Endothelial cell of umbilical vein (primary cell): Measurements from ENCODE around the gene SLCO3A1. TPM values are rescaled to one million over a fixed set of nuclear protein-coding genes. Genes with fewer than 3 reads are reported as not detected.

Experiments
- BruUV-seq: library from RNA; stranded (reverse); fragments of 400-500 nt; replicated peaks from 2 replicates; lab custom pipeline; 2021; lab: Mats Ljungman, UMichigan
- CTCF ChIA-PET: fragments of 300-600, 350-600 bp; sonication (Branson Sonifier 250); formaldehyde crosslinking; loops from one replicate; lab custom pipeline; 2021; ENCODE audit warnings: antibody characterized with exemption, inconsistent platforms; lab: Charles Lee
- POLR2A ChIA-PET: fragments of 300-600, 350-600 bp; sonication (Branson Sonifier 250); formaldehyde crosslinking; loops from one replicate; lab custom pipeline; 2021; ENCODE audit warnings: antibody characterized with exemption, inconsistent platforms; lab: Charles Lee
- DNase-seq: peaks from one replicate; pipeline ENCODE4 v3.0.0-alpha.2; 2011; ENCODE audit warnings: low read depth, low spot score
- FAIRE-seq: peaks from 2 replicates; lab custom pipeline; 2011; peaks lifted over from hg19 to GRCh38; lab: Jason Lieb, UNC
- H2AFZ ChIP-seq: 2 replicates; pipeline ENCODE4 v1.6.0; 2012; ENCODE audit warnings: low read depth, low read length, control low read depth, inconsistent platforms
- H3K27ac ChIP-seq: 2 replicates; pipeline ENCODE4 v1.5.1; 2011; ENCODE audit warnings: low read depth, mild to moderate bottlenecking, control low read depth, low read length, moderate library complexity; ENCODE audit not compliant: insufficient read depth
- H3K27me3 ChIP-seq, 2 experiments: 2 replicates each; pipeline versions ENCODE4 v1.6.0 to v1.6.1; 2011; ENCODE audit warnings: low read length in 2 of 2, mixed read lengths in 1 of 2; ENCODE audit not compliant: control insufficient read depth in 2 of 2, insufficient read depth in 2 of 2
- H3K36me3 ChIP-seq, 2 experiments: 2 replicates in 1 of 2; 3 replicates in 1 of 2; pipeline ENCODE4 v1.5.1; 2011; ENCODE audit warnings: low read length in 2 of 2, mild to moderate bottlenecking in 1 of 2, moderate library complexity in 1 of 2; ENCODE audit not compliant: control insufficient read depth in 2 of 2, insufficient read depth in 2 of 2; ENCODE audit errors: extremely low read depth in 1 of 2
- H3K4me1 ChIP-seq: 3 replicates; pipeline ENCODE4 v1.5.1; 2011; ENCODE audit warnings: mild to moderate bottlenecking, low read length; ENCODE audit not compliant: control insufficient read depth, insufficient read depth; ENCODE audit errors: extremely low read depth
- H3K4me2 ChIP-seq: 2 replicates; pipeline ENCODE4 v1.6.1; 2011; ENCODE audit warnings: low read length, control low read depth, mixed read lengths; ENCODE audit not compliant: insufficient read depth
- H3K4me3 ChIP-seq, 3 experiments: fragments of 200-600 bp in 1 of 3; sonication (generic), shearing (Covaris generic) in 1 of 3; replicated peaks in 1 of 3; 2 replicates each; pipeline ENCODE4 v1.5.1; 2011 to 2016; ENCODE audit warnings: control low read depth in 3 of 3, low read length in 3 of 3, mild to moderate bottlenecking in 2 of 3, inconsistent platforms in 1 of 3, low read depth in 1 of 3, moderate library complexity in 1 of 3; ENCODE audit not compliant: insufficient read depth in 1 of 3
- H3K79me2 ChIP-seq: 2 replicates; pipeline ENCODE4 v1.6.0; 2012; ENCODE audit warnings: low read length, inconsistent platforms; ENCODE audit not compliant: control insufficient read depth, insufficient read depth
- H3K9ac ChIP-seq: replicated peaks from 2 replicates; pipeline ENCODE3; 2011; ENCODE audit warnings: low read length, control low read depth; ENCODE audit not compliant: insufficient read depth; ENCODE audit errors: extremely low read depth
- H3K9me1 ChIP-seq: replicated peaks from 3 replicates; pipeline ENCODE4 v1.6.0; 2011; ENCODE audit warnings: mild to moderate bottlenecking, low read length; ENCODE audit not compliant: control insufficient read depth, insufficient read depth; ENCODE audit errors: extremely low read depth
- H3K9me3 ChIP-seq: replicated peaks from 2 replicates; pipeline ENCODE4 v1.5.1; 2012; ENCODE audit warnings: low read length, inconsistent platforms; ENCODE audit not compliant: control insufficient read depth, insufficient read depth
- H4K20me1 ChIP-seq: replicated peaks from 2 replicates; pipeline ENCODE3; 2011; ENCODE audit warnings: mild to moderate bottlenecking, low read length; ENCODE audit not compliant: control insufficient read depth, insufficient read depth; ENCODE audit errors: extremely low read depth
- EZH2 ChIP-seq: IDR thresholded peaks from 2 replicates; pipeline ENCODE4 v1.6.1; 2012; ENCODE audit warnings: borderline replicate concordance, low read depth, mild to moderate bottlenecking, moderate library complexity, low read length, inconsistent platforms; ENCODE audit not compliant: severe bottlenecking
- FOS ChIP-seq: IDR thresholded peaks from 2 replicates; pipeline ENCODE4 v1.6.1; 2011; ENCODE audit warnings: mild to moderate bottlenecking, low read length, moderate library complexity, borderline replicate concordance; ENCODE audit not compliant: insufficient read depth
- GATA2 ChIP-seq: IDR thresholded peaks from 2 replicates; pipeline ENCODE4 v1.7.0; 2011; ENCODE audit warnings: low read depth, mild to moderate bottlenecking, moderate library complexity, mixed read lengths, low read length; ENCODE audit not compliant: insufficient read length, insufficient read depth
- JUN ChIP-seq: IDR thresholded peaks from 2 replicates; pipeline ENCODE4 v1.6.1; 2011; ENCODE audit warnings: borderline replicate concordance, low read depth; ENCODE audit not compliant: insufficient read length, insufficient read depth
- MYC ChIP-seq: IDR thresholded peaks from one replicate; pipeline ENCODE4 v1.6.1; 2011; ENCODE audit warnings: mild to moderate bottlenecking, low read depth, low read length
- POLR2A ChIP-seq: IDR thresholded peaks from 2 replicates; pipeline ENCODE4 v1.6.1; 2012; ENCODE audit warnings: low read depth, mild to moderate bottlenecking, control low read depth, low read length
- POLR2AphosphoS5 ChIP-seq: IDR thresholded peaks from 2 replicates; pipeline ENCODE4 v1.6.1; 2012; ENCODE audit warnings: low read depth, mild to moderate bottlenecking, control low read depth, low read length, moderate library complexity; ENCODE audit not compliant: insufficient read depth
- dilution Hi-C: fragments of 300-500 bp; cut with MboI; formaldehyde crosslinking; loops from one replicate; pipeline ENCODE4 v1.15.0; 2019; ENCODE audit warnings: low sequenced_read_pairs; ENCODE audit not compliant: extremely low pct_ligation_motif_present
- intact Hi-C: fragments of 100-400 bp; cut with micrococcal nuclease; formaldehyde crosslinking; loops from one replicate; pipeline ENCODE4 v1.10.0; 2022
- polyA plus RNA-seq, 4 experiments: library from polyadenylated mRNA; depleted of rRNA in 3 of 4; stranded (reverse) in 3 of 4; unstranded in 1 of 4; fragments of >200 nt; gene quantifications; 2 replicates each; pipeline versions ENCODE4 v1.2.1 to v1.2.3, GENCODE V29; 2011 to 2012; ENCODE audit warnings: missing spikeins in 1 of 4
- total RNA-seq: library from RNA; stranded (reverse); gene quantifications from 2 replicates; pipeline ENCODE4 v1.2.3, GENCODE V29; 2021
- TF ChIP-seq, protein P1 (sequence below), 2 donors: IDR thresholded peaks; 1 replicate in 1 of 2; 2 replicates in 1 of 2; pipeline ENCODE4 v1.5.1; 2011; ENCODE audit warnings: low read length in 2 of 2, mild to moderate bottlenecking in 2 of 2, moderate library complexity in 2 of 2, control low read depth in 1 of 2, inconsistent platforms in 1 of 2, low read depth in 1 of 2; ENCODE audit not compliant: insufficient read depth in 1 of 2; ENCODE audit errors: extremely low read depth in 1 of 2
- TF ChIP-seq, protein P2 (sequence below): IDR thresholded peaks from 2 replicates; pipeline ENCODE4 v1.6.1; 2011; ENCODE audit not compliant: insufficient read depth, insufficient read length

SLCO3A1 gene
- total and polyA plus RNA-seq, 2 donors (not counting 3 experiments of a cell fraction or from before 2014, with no cell fraction given), result 0.88 to 0.92 TPM

DNA sequence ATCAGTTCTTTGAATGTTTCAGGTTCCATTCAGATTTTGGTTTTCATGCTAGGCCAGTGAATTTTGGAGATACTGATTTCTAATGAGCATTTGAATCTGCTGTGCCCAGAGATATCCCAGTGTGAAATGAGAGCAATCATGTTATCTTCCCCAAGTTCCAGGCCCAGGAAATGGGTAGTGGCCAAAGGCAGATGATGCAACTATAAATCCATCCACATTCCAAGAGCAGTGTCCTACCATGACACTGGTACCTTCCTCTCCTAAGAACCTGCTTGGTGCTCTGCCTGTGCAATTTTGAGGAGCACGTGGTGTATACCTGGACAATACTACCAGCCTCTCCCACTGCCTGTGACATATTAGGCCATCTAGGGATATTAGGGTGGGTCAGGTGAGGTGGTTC, 186.8 kb downstream of the SLCO3A1 start:
- ChIA-PET CTCF (no interaction called here), POLR2A (no interaction called here)

More for the DNA sequence above, 186.8 kb downstream of the SLCO3A1 start:
- no peaks in the 10 kb centered on the region for H3K4me1 ChIP-seq
- no peaks in the 10 kb centered on the region for H3K36me3 ChIP-seq
- no TSS peak for BruUV-seq
- no peaks in the 10 kb centered on the region for H3K9me3 ChIP-seq
- dilution Hi-C loops (no loop called here), intact Hi-C loops (no loop called here)
- FAIRE-seq (no peak), DNase-seq (no peak)
- H3K79me2 ChIP-seq, result no peaks in the 10 kb centered on the region
- no peak overlapping the region for H3K9ac ChIP-seq
- no peaks in the 10 kb centered on the region for H3K27me3 ChIP-seq
- H3K27ac ChIP-seq, result no peak overlapping the region
- no peak overlapping the region for H3K4me2 ChIP-seq
- H4K20me1 ChIP-seq, result no peaks in the 10 kb centered on the region
- no peak overlapping the region for H3K4me3 ChIP-seq
- no peaks in the 10 kb centered on the region for H3K9me1 ChIP-seq
- no peak overlapping the region for H2AFZ ChIP-seq
- TF ChIP-seq POLR2A (no peak), JUN (no peak), MYC (no peak), GATA2 (no peak), EZH2 (no peak), FOS (no peak), POLR2AphosphoS5 (no peak)
- TF ChIP-seq, protein P1, sequence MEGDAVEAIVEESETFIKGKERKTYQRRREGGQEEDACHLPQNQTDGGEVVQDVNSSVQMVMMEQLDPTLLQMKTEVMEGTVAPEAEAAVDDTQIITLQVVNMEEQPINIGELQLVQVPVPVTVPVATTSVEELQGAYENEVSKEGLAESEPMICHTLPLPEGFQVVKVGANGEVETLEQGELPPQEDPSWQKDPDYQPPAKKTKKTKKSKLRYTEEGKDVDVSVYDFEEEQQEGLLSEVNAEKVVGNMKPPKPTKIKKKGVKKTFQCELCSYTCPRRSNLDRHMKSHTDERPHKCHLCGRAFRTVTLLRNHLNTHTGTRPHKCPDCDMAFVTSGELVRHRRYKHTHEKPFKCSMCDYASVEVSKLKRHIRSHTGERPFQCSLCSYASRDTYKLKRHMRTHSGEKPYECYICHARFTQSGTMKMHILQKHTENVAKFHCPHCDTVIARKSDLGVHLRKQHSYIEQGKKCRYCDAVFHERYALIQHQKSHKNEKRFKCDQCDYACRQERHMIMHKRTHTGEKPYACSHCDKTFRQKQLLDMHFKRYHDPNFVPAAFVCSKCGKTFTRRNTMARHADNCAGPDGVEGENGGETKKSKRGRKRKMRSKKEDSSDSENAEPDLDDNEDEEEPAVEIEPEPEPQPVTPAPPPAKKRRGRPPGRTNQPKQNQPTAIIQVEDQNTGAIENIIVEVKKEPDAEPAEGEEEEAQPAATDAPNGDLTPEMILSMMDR (IDR thresholded peaks at IDR 0.05; ENCODE audit: extremely low read depth in 1 of 2, insufficient read depth in 1 of 2, low read depth in 1 of 2, low read length in 2 of 2), result no peak
- TF ChIP-seq, protein P2, sequence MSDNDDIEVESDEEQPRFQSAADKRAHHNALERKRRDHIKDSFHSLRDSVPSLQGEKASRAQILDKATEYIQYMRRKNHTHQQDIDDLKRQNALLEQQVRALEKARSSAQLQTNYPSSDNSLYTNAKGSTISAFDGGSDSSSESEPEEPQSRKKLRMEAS, result no peak
